ENCODE results near the gene MICALL1. TPM values are rescaled to one million over a fixed set of nuclear protein-coding genes. Genes with fewer than 3 reads are reported as not detected.
A peak's percentile ranks its signal among the peaks of the same experiment; 100 is the strongest.
"Not testable (repeated sequence)": the region's sequence is repeated elsewhere in the genome, so short reads cannot be mapped to it uniquely, and the experiment has no call there.

Gene MICALL1
- total and polyA plus RNA-seq, 7 experiments from 2014 or later = 2.2 to 40.0 (median 24.4) TPM

DNA sequence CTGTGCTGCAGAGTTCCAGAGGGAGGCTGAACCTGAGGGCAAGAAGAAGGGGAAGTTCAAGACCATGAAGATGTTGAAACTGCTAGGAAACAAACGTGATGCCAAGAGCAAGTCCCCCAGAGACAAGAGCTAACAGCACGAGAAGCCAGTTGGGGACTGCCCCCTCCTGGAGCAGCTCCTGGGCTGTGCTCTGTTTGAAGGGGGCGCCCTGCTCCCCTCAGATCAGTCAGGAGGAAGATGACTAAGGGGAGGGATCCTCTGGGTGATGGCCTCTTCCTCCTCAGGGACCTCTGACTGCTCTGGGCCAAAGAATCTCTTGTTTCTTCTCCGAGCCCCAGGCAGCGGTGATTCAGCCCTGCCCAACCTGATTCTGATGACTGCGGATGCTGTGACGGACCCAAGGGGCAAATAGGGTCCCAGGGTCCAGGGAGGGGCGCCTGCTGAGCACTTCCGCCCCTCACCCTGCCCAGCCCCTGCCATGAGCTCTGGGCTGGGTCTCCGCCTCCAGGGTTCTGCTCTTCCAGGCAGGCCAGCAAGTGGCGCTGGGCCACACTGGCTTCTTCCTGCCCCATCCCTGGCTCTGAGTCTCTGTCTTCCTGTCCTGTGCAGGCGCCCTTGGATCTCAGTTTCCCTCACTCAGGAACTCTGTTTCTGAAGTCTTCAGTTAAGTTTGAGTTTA lies 34.7 kb downstream of the MICALL1 start:
- POLR2A ChIA-PET = no interaction called here
- no peak overlapping the region for H3K27ac ChIP-seq (ENCODE audit: low read depth, low read length)

GRCh38 chr22:37942133-37942532 lies 36.0 kb downstream of the MICALL1 start:
- ATAC-seq = no peak
- H3K4me3 Mint-ChIP-seq = no peak overlapping the region
- H3K27ac ChIP-seq (ENCODE audit: low read depth, low read length) = no peak overlapping the region
- peaks cover 0 to 2% (median 0%) of the 10 kb centered on the region in 7 donors for H3K4me1 Mint-ChIP-seq
- ChIA-PET CTCF (no interaction called here), POLR2A (no interaction called here)
- peaks cover 0 to 26% (median 4%) of the 10 kb centered on the region in 5 donors for H3K36me3 Mint-ChIP-seq
- no peak for DNase-seq
- H3K4me1 ChIP-seq (ENCODE audit: control insufficient read depth in 2 of 2, insufficient read depth in 2 of 2, low read length in 2 of 2) = no peaks in the 10 kb centered on the region
- H3K27me3 ChIP-seq (ENCODE audit: control insufficient read depth in 2 of 2, insufficient read depth in 2 of 2, low read length in 2 of 2) = no peaks in the 10 kb centered on the region
- no peaks in the 10 kb centered on the region for H3K27me3 Mint-ChIP-seq
- intact Hi-C loops (cut with micrococcal nuclease) = no loop called here
- H3K9me3 Mint-ChIP-seq = no peaks in the 10 kb centered on the region
- peak overlapping the region in 1 of 9 donors; percentile 74 for H3K27ac Mint-ChIP-seq
- H3K36me3 ChIP-seq (ENCODE audit: control insufficient read depth in 2 of 3, insufficient read depth in 3 of 3, low read length in 3 of 3) = peaks cover 0 to 32% (median 0%) of the 10 kb centered on the region in 3 experiments
- no peak overlapping the region for H3K4me3 ChIP-seq (ENCODE audit: low read length)
- no peaks in the 10 kb centered on the region for H3K9me3 ChIP-seq (ENCODE audit: control insufficient read depth in 2 of 3, low read length in 3 of 3)

More for the DNA sequence above, 34.7 kb downstream of the MICALL1 start:
- Mint-ChIP-seq H3K4me3 (no peak overlapping the region), H3K9me3 (no peaks in the 10 kb centered on the region), H3K4me1 (peaks cover 0 to 2% (median 0%) of the 10 kb centered on the region in 7 donors), H3K27ac (no peak overlapping the region), H3K27me3 (no peaks in the 10 kb centered on the region), H3K36me3 (peaks cover 0 to 26% (median 4%) of the 10 kb centered on the region in 5 donors)
- peaks cover 0 to 35% (median 0%) of the 10 kb centered on the region in 3 experiments for H3K36me3 ChIP-seq (ENCODE audit: control insufficient read depth in 2 of 3, insufficient read depth in 3 of 3, low read length in 3 of 3)
- no peaks in the 10 kb centered on the region for H3K27me3 ChIP-seq (ENCODE audit: control insufficient read depth in 2 of 2, insufficient read depth in 2 of 2, low read length in 2 of 2)
- no peak for ATAC-seq
- H3K4me3 ChIP-seq (ENCODE audit: low read length) = no peak overlapping the region
- DNase-seq = no peak
- CTCF ChIA-PET = no interaction called here
- intact Hi-C loops (cut with micrococcal nuclease) = no loop called here
- no peaks in the 10 kb centered on the region for H3K9me3 ChIP-seq (ENCODE audit: control insufficient read depth in 2 of 3, low read length in 3 of 3)
- H3K4me1 ChIP-seq (ENCODE audit: control insufficient read depth in 2 of 2, insufficient read depth in 2 of 2, low read length in 2 of 2) = no peaks in the 10 kb centered on the region

DNA sequence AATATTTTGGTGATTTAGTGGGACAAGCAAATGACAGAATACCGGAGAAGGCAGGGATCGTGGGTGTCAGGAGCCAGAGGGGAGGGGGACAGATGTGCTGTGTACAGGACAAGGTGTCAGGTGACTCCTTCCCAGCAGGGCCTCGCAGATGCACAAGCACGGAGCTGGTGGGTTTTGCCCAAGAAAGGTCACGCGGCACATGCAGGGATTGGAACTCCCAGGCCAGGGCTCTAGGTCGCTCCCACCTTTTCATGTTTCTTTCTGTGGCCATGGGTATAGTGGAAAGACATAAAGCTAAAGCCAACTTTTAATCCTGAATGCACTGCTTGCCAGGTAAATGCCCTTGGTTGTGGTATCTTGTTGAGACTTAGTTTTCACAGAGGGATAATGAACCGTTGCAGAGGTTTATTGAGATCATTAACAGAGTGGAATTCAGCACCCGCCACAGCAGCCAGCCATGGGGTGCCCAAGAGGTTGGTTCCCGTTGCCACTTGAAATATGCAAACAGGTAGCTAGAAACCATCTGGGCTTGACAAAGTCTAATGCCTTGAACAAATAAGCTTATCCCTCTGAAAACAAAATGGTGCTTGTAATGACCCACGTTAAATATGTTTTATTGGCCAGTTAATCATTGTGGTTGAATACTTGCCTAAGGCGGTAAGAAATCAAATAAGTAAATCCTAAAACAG lies 37.2 kb downstream of the MICALL1 start:
- Histone ChIP-seq H3K9me3 (ENCODE audit: control insufficient read depth in 2 of 3, low read length in 3 of 3) (no peaks in the 10 kb centered on the region), H3K4me1 (ENCODE audit: control insufficient read depth in 2 of 2, insufficient read depth in 2 of 2, low read length in 2 of 2) (no peaks in the 10 kb centered on the region), H3K4me3 (ENCODE audit: low read length) (no peak overlapping the region), H3K27me3 (ENCODE audit: control insufficient read depth in 2 of 2, insufficient read depth in 2 of 2, low read length in 2 of 2) (no peaks in the 10 kb centered on the region), H3K36me3 (ENCODE audit: control insufficient read depth in 2 of 3, insufficient read depth in 3 of 3, low read length in 3 of 3) (peaks cover 0 to 26% (median 0%) of the 10 kb centered on the region in 3 experiments), H3K27ac (ENCODE audit: low read depth, low read length) (no peak overlapping the region)
- no peak for DNase-seq
- intact Hi-C loops (cut with micrococcal nuclease) = no loop called here
- Mint-ChIP-seq H3K9me3 (no peaks in the 10 kb centered on the region), H3K36me3 (peaks cover 0 to 20% (median 4%) of the 10 kb centered on the region in 5 donors), H3K4me3 (no peak overlapping the region), H3K27me3 (no peaks in the 10 kb centered on the region), H3K27ac (peak overlapping the region in 1 of 9 donors; percentile 32), H3K4me1 (peaks cover 0 to 2% (median 0%) of the 10 kb centered on the region in 7 donors)
- ChIA-PET POLR2A (no interaction called here), CTCF (interaction anchor here (1.4 kb wide), 1 partner anchor 9 kb away, joined by 3 read pairs; no protein-coding TSS in a partner anchor)
- ATAC-seq = no peak

GRCh38 chr22:37943825-37944198 lies 37.7 kb downstream of the MICALL1 start:
- H3K4me3 Mint-ChIP-seq = no peak overlapping the region
- no peaks in the 10 kb centered on the region for H3K9me3 Mint-ChIP-seq
- Histone ChIP-seq H3K27ac (ENCODE audit: low read depth, low read length) (no peak overlapping the region), H3K9me3 (ENCODE audit: control insufficient read depth in 2 of 3, low read length in 3 of 3) (no peaks in the 10 kb centered on the region), H3K27me3 (ENCODE audit: control insufficient read depth in 2 of 2, insufficient read depth in 2 of 2, low read length in 2 of 2) (no peaks in the 10 kb centered on the region), H3K4me3 (ENCODE audit: low read length) (no peak overlapping the region), H3K36me3 (ENCODE audit: control insufficient read depth in 2 of 3, insufficient read depth in 3 of 3, low read length in 3 of 3) (peaks cover 0 to 26% (median 0%) of the 10 kb centered on the region in 3 experiments), H3K4me1 (ENCODE audit: control insufficient read depth in 2 of 2, insufficient read depth in 2 of 2, low read length in 2 of 2) (no peaks in the 10 kb centered on the region)
- POLR2A ChIA-PET = no interaction called here
- CTCF ChIA-PET = interaction anchor here (1.4 kb wide), 1 partner anchor 10 kb away, joined by 3 read pairs; no protein-coding TSS in a partner anchor
- intact Hi-C loops (cut with micrococcal nuclease) = no loop called here
- ATAC-seq (no peak), DNase-seq (no peak)
- H3K36me3 Mint-ChIP-seq = peaks cover 0 to 20% (median 4%) of the 10 kb centered on the region in 5 donors
- H3K27ac Mint-ChIP-seq = no peak overlapping the region
- H3K27me3 Mint-ChIP-seq = no peaks in the 10 kb centered on the region
- H3K4me1 Mint-ChIP-seq = peaks cover 0 to 2% (median 0%) of the 10 kb centered on the region in 7 donors

DNA sequence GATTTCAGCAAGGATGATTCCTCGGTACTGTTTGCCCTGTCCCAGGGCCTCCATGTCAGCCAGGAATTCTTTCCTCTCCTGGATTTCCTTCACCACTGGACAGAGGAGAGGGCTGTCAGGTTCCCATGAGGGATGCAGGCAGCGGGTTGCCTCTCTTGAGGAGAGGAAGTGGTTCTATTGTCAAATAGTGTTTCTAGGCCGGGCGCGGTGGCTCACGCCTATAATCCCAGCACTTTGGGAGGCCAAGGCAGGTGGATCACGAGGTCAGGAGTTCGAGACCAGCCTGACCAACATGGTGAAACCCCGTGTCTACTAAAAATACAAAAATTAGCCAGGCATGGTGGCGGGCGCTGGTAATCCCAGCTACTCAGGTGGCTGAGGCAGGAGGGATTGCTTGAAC lies 38.3 kb downstream of the MICALL1 start:
- H3K9me3 Mint-ChIP-seq; H3K27ac Mint-ChIP-seq; H3K4me1 Mint-ChIP-seq; DNase-seq; H3K9me3 ChIP-seq (ENCODE audit: control insufficient read depth in 2 of 3, low read length in 3 of 3); H3K27me3 ChIP-seq (ENCODE audit: control insufficient read depth in 2 of 2, insufficient read depth in 2 of 2, low read length in 2 of 2); ATAC-seq; H3K27me3 Mint-ChIP-seq; intact Hi-C loops (cut with micrococcal nuclease); POLR2A ChIA-PET; H3K27ac ChIP-seq (ENCODE audit: low read depth, low read length); H3K4me3 Mint-ChIP-seq; H3K4me1 ChIP-seq (ENCODE audit: control insufficient read depth in 2 of 2, insufficient read depth in 2 of 2, low read length in 2 of 2); H3K4me3 ChIP-seq (ENCODE audit: low read length): not testable (repeated sequence)
- H3K36me3 ChIP-seq (ENCODE audit: control insufficient read depth in 2 of 3, insufficient read depth in 3 of 3, low read length in 3 of 3) = peaks cover 0 to 26% (median 0%) of the 10 kb centered on the region in 3 experiments
- H3K36me3 Mint-ChIP-seq = peaks cover 0 to 20% (median 4%) of the 10 kb centered on the region in 5 donors
- CTCF ChIA-PET = interaction anchor here (1.4 kb wide), 1 partner anchor 10 kb away, joined by 3 read pairs; no protein-coding TSS in a partner anchor

DNA sequence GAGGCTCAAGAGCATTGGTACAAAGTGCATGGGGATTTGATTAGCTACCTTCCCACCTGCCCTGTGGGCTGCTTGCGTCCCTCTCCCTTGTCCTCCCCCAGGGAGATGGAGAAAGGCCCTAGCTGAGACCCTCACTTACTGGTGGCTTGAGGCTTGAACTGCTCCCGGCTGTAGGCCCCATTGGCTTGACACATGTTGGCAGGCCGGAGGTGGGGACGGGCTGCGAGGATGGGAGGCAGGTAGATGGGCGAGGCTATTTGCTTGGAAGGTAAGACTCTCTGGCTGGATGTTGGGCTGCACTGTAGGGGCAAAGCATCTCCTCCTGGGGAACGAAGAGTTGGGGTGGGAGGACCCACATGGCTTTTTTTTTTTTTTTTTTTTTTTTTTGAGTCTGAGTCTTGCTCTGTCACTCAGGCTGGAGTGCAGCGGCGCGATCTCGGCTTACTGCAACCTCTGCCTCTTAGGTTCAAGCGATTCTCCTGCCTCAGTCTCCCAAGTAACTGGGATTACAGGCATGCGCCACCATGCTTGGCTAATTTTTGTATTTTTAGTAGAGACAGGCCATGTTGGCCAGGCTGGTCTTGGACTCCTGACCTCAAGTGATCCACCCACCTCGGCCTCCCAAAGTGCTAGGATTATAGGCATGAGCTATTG lies 41.2 kb downstream of the MICALL1 start:
- intact Hi-C loops (cut with micrococcal nuclease); H3K36me3 Mint-ChIP-seq; H3K27ac ChIP-seq (ENCODE audit: low read depth, low read length): not testable (repeated sequence)

More for the DNA sequence above, 41.2 kb downstream of the MICALL1 start:
- H3K27ac Mint-ChIP-seq; H3K9me3 ChIP-seq (ENCODE audit: control insufficient read depth in 2 of 3, low read length in 3 of 3); H3K4me3 ChIP-seq (ENCODE audit: low read length); H3K27me3 Mint-ChIP-seq; H3K27me3 ChIP-seq (ENCODE audit: control insufficient read depth in 2 of 2, insufficient read depth in 2 of 2, low read length in 2 of 2); POLR2A ChIA-PET; H3K9me3 Mint-ChIP-seq; DNase-seq; H3K4me1 Mint-ChIP-seq; H3K4me1 ChIP-seq (ENCODE audit: control insufficient read depth in 2 of 2, insufficient read depth in 2 of 2, low read length in 2 of 2); ATAC-seq; H3K36me3 ChIP-seq (ENCODE audit: control insufficient read depth in 2 of 3, insufficient read depth in 3 of 3, low read length in 3 of 3); H3K4me3 Mint-ChIP-seq: not testable (repeated sequence)
- CTCF ChIA-PET = interaction anchor here (0.6 kb wide), 1 partner anchor 67 kb away, joined by 4 read pairs; no protein-coding TSS in a partner anchor

All from naive thymus-derived CD4-positive, alpha-beta T cell (primary cell).